ENCODE measurements around the gene USP35.
A peak's percentile ranks its signal among the peaks of the same experiment; 100 is the strongest.

USP35 gene

DNA sequence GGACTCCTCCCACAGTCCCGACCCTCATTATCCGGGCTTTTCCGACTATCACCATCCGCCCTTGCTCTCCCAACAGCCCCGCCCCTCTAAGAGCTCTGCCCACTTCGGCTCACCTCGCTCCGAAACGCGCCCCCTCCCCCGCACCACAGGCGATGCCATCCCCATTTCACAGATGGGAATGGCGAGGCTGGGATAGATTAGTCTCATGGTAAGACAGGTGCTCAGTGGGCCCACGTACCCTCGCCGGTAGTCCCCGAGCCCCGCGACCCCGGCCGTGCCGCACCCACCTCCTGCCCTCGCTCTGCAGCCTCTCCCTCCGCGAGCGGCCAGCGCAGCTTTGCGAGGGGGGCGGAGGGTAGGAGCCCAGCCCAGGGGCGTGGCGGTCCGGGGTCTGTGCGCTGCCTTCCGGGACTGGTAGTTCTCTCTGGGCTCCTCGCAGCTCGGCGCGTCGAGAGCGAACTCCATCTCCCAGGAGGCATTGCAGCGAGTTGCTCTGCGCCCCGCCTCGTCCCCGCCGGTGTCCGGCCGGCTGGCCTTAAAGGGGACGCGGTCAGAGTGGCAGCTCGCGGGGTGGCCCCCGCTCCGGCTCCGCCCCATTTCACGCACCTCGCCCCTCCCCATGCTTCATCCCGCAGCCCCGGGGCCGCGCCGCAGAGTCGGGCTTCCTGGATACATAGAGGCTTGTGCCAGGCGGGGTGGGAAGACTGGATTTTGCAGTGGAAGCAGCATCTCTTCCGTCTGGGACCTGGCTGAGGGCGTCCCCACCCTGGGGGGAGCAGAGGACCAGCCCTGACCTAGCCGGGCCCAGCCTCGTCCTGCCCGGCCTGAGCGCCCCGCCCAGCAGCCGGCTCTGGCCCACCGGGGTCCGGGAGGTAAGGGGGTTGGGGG, at the start of gene USP35, which contains the start of gene KCTD21:
Gene USP35 (plus strand): TSS at position 634 of the 888 bp plus-strand sequence. CDS start 7,327 bp downstream, outside the sequence.
Gene KCTD21 (minus strand): TSS at position 341 of the 888 bp plus-strand sequence. CDS start 14,072 bp downstream, outside the sequence.
- DNase-seq (ENCODE audit: low spot score), result peak; percentile 99

DNA sequence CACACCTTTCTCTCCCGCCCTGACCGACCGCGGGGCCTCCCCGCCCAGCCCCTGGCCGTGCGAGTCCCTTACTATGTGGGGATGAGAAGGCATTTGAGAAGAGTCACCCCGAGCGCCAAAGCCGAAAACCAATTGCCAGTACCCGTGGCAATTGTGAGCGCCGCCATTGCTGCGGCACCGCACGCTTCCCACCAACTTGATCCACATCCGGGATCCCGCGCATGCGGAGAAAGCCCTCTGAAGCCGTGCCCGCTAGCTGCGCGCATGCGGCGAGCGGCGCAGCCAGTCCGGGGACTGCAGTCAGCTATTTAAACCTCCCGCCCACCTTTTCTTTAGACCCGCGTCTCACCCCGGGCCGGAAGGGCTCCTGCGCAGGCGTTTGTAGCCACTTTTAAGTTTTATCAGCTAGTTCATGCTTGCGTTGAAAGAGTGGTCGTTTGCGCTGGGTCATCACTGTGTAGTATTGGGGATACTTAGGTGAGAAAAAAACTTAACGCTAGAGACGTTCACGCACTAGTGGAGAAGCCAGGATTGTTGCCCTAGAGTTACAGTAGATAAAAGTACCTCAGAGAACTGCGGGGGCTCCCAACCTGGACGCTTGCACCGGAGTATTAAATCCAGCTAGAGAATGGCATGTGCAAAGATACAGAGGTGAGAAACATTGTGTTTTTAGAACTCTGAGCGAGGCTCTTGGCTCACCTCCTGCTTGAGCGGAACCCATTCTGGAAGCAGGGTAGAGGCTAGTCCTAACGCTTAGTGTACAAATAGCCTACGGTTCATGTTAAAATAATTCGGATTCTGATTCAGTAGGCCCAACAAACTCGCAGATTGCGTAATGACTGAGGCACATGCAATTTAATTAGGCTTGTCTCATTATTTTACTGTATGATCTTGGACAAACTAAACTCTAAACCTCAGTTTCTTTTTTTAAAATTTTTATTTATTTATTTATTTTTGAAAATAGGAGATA, 49.0 kb upstream of the USP35 start, which contains the start of gene ALG8:
Gene ALG8 (minus strand): TSS at position 205 of the 970 bp plus-strand sequence. CDS start 38 bp downstream, at position 167.
- peak; percentile 99 for DNase-seq (ENCODE audit: low spot score)

GRCh38 chr11:78140392-78141077, 48.2 kb upstream of the USP35 start:
- no peak for DNase-seq (ENCODE audit: low spot score)

- DNase-seq (ENCODE audit: low spot score), result no peak
Observed at GRCh38 chr11:78145511-78146025, 43.2 kb upstream of the USP35 start.

GRCh38 chr11:78147807-78148206, 40.9 kb upstream of the USP35 start:
- peak; percentile 28 for DNase-seq (ENCODE audit: low spot score)

- no peak for DNase-seq (ENCODE audit: low spot score)
Observed at GRCh38 chr11:78149646-78150045, 39.1 kb upstream of the USP35 start.

GRCh38 chr11:78150346-78150745, 38.4 kb upstream of the USP35 start:
- no peak for DNase-seq (ENCODE audit: low spot score)

GRCh38 chr11:78150754-78151153, 38.0 kb upstream of the USP35 start:
- DNase-seq (ENCODE audit: low spot score), result no peak

DNA sequence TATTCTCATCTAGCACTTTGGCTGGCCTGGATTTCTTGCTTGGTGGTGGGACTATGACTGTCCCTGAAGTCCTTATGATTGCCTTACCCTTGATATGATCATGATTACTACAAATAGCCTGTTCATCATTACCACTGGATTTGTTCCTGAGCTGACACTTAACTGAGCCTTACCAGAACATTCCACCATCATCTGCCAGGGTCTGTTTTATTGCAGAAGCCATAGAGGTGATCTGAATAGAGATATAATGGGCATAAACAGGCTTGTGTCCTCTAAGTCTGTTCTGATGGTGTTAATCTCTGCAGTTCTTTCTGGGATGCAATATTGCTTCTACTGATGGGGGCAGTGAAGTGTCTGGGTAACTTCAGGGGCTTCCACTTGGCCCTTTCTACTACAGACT, 36.9 kb upstream of the USP35 start:
- no peak for DNase-seq (ENCODE audit: low spot score)

DNA sequence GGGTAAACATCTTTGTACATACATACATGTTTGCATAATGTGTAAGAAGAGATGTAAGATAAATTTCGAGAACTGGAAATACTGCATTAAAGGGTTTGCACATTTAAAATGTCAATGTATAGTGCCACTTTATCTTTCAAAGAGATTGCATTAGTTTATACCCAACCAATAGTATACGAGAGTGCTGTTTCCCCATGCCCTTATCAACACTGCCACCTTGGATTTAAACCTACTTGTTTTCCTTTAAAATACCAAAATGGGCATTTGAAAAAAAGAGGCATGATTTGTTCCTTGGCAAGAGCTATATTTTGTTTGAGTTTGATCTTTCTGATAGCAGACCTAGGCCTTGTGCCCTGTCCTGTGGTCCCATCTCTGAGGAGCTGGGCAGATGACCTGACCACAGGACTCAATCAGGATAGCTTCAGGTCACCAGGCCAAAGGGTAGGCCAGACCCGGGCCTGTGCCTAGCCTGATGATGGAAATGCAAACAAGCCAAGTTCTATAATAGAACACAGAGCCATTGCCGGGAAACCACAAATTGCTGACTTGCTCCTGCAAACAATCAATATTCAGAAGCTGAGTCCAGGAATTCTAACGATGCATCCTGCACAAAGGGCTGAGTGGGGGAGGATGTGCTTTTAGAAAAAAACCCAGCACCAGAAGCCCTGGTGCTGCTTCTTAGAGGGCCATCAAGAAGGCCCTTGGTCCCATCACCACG, 32.4 kb upstream of the USP35 start:
- no peak for DNase-seq (ENCODE audit: low spot score)

- DNase-seq (ENCODE audit: low spot score), result no peak
Observed at GRCh38 chr11:78158987-78159652, 29.6 kb upstream of the USP35 start.

- DNase-seq (ENCODE audit: low spot score), result no peak
Observed at GRCh38 chr11:78160557-78160956, 28.2 kb upstream of the USP35 start.

GRCh38 chr11:78161346-78161745, 27.4 kb upstream of the USP35 start:
- no peak for DNase-seq (ENCODE audit: low spot score)

DNA sequence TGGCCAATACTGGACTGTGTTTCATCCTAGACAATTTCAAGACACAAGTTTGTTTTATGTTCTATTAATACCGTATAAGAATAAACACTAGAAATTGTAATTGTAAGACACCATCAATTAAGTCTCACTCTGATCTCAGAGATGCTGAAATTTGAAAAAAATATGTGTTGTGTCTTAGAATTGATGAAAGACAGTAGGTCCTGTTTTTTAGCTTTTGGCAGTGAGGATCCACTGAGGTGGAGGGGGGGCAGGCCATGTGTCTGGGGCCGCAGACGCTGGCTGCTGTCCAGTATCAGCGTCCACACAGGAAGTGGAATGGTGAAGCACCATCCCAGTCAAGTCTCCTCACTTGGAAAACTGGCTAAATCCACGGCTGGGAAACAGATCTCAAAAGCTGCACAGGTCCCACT, 26.8 kb upstream of the USP35 start:
- no peak for DNase-seq (ENCODE audit: low spot score)

GRCh38 chr11:78163828-78164227, 24.9 kb upstream of the USP35 start:
- DNase-seq (ENCODE audit: low spot score), result no peak

DNA sequence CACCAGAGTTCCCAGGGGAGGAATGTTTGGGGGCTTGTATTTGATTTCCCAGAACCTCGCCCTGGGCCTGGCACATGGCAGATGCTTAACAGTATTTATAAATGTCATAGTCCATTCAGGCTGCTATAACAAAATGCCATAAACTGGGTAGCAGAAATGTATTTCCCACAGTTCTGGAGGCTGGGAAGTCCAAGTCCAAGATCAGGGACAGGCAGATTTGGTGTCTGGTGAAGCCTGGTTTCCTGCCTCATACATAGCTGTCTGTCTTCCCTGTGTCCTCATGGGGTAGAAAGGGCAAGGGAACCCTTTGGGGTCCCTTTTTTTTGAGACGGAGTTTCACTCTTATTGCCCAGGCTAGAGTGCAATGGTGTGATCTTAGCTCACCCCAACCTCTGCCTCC, 24.2 kb upstream of the USP35 start:
- no peak for DNase-seq (ENCODE audit: low spot score)

- DNase-seq (ENCODE audit: low spot score), result no peak
Observed at GRCh38 chr11:78166855-78167469, 21.8 kb upstream of the USP35 start.

- no peak for DNase-seq (ENCODE audit: low spot score)
Observed at GRCh38 chr11:78168539-78169477, 19.9 kb upstream of the USP35 start.

DNA sequence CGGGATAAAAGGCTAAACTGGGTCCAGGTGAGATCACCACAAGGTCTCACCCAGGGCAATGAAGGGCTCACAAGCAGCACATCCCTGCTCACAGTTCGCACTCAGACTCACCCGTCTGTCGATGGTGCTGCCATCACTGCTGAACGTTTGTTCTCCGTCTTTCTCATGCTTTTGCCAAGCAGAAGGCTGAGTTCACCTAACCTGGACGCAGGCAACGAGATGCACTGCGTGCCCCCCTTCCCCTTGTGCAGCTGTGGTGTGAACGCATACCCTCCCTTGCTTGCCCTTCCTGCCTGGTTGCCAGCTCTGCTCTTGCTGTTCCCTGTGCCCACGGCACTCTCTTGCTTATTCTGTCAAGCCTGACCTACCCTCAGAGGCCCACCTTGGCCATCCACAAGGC, 18.3 kb upstream of the USP35 start:
- no peak for DNase-seq (ENCODE audit: low spot score)

All from iPS-NIHi11 (cell line).